HG03520 (cell line): ENCODE measurements around the gene SDSL.

Source experiments
- ATAC-seq: cut with Tn5 transposase; IDR thresholded peaks from one replicate; pipeline ENCODE4 v1.9.1; 2021; ENCODE audit warnings: mild to moderate bottlenecking, moderate library complexity; ENCODE audit not compliant: unreplicated experiment

SDSL gene

GRCh38 chr12:113396200-113396599 is 26.0 kb upstream of the SDSL start:
- ATAC-seq, result no peak

DNA sequence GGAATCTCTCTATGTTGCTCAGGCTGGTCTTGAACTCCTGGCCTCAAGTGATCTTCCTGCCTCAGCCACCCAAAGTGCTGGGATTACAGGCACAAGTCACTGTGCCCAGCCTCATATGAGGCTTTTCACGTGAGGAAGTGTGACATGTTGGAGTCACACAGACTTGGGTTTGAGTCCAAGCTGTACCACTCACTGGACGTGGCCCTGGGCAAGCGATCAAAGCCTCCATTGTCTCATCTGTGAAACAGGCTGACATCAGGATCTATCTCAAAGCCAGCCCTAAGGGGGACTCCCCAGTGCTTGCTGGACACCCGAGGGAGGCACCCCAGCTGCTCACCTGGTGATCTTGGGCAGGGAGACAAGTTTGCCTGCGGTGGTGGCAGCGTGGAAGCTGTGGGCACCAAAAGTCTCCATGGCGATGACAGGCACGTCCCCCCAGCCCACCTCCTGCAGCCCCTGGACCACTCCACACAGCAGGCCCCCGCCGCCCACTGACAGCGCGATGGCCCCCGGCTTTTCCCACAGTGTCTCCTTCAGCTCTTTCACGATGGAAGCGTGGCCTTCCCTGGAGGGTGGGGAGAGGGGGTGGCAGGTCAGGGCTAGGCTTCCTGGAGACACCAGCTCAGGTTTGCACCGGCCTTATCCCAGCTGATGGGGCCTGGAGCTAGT is 25.2 kb upstream of the SDSL start:
- no peak for ATAC-seq

GRCh38 chr12:113397497-113398197 is 24.5 kb upstream of the SDSL start:
- no peak for ATAC-seq

DNA sequence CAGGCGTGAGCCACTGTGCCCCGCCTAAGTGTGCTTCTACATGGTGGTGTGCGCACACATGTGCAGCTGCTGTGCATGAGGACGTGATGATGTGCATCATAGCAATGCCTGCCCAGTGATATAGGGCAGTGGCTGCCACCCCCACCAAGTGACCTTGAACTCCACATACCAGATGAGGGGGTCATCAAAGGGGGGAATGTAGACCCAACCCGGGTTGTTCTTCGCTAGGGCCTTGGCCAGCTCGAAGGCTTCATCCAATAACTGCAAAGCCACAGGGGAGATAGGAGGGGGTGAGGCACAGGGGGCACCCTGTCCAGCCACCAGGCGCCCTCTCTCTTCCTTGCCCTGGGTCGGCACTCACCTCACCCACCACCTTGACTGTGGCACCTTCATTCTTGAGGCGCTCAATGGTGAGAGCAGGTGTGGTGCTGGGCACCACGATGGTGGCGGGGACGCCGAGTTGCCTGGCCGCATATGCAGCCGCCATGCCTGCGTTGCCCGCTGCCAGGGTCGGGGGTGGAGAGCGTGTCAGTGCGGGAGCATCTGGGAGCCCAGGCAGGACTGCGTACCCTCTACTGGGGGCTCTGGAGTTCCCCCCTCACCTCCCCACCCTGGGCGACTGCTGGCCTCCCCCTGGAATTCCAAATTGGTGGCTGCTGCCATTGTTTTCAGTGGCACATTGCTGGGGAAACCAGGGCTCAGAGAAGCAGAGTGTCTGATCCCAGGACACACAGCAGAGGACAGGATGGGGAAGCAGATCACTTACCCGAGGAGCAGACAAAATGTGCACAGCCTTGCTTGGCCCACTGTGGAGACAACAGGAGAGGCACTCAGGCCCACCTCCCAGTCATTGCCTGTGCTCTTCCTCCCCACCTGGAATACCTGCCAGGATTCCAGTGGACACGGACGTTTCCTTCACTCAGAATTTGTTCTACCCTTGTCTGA is 23.6 kb upstream of the SDSL start:
- ATAC-seq, result no peak

DNA sequence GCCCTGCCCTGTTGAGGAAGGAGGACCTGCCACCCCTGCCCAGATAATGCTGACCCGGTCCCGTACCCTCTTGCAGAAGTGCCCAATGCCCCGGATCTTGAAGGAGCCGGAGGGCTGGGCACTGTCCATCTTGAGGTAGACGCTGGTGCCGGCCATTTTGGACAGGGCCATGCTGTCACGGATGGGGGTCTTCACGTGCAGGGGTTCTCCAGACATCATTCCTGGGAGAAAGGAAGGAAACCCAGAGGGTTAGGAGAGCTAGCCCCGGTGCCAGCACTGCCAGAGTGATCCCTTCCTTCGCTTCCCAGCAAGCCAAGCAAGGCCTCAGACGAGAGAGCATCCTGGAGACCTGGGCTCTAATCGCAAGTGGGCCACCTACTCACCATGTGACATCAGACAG is 22.7 kb upstream of the SDSL start:
- ATAC-seq, result no peak

DNA sequence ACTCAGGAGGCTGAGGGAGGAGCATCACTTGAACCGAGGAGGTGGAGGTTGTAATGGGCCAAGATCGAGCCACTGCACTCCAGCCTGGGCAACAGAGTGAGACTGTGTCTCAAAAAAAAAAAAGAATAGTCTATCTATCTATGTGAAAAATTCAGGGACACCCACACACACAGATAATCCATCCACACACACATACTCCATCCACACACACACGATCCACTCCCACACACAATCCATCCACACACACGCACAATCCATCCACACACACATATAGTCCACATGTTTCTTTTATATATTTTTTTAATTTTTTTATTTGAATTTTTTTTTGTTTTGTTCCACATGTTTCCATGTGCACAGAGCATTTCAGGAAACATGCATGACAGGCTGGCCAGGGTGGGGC is 21.8 kb upstream of the SDSL start:
- ATAC-seq, result no peak

- ATAC-seq, result no peak
Observed at GRCh38 chr12:113401066-113402000, 20.8 kb upstream of the SDSL start.

DNA sequence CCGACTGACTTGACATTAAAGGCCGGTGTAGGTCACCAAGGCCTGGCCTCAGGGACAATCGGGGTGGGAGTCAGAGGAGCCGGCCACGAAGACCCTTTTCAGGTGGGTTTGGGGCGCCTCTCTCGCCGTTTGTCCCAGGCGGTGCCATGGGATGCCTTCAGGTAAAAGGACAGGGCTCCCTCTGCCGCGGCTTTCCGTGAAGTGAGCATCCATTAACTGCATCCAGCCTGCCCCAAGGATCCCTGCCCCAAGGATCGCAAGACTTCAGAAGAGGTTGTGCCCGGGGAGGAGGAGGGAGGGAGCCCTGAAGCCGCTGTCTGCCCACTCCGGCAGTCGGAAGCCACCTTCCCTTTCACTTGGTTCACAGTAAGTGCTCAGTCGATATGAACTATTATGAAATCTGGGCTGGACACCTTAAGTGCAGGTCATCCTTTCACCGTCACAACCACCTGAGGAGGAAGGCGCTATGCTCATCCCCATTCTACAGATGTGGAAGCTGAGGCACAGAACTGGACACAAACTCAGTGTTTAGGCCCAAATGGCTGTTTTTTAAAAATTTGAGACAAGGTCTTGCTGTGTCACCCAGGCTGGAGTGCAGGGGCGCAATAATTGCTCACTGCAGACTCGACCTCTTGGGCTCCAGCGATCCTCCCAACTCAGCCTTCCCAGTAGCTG is 19.5 kb upstream of the SDSL start:
- no peak for ATAC-seq

DNA sequence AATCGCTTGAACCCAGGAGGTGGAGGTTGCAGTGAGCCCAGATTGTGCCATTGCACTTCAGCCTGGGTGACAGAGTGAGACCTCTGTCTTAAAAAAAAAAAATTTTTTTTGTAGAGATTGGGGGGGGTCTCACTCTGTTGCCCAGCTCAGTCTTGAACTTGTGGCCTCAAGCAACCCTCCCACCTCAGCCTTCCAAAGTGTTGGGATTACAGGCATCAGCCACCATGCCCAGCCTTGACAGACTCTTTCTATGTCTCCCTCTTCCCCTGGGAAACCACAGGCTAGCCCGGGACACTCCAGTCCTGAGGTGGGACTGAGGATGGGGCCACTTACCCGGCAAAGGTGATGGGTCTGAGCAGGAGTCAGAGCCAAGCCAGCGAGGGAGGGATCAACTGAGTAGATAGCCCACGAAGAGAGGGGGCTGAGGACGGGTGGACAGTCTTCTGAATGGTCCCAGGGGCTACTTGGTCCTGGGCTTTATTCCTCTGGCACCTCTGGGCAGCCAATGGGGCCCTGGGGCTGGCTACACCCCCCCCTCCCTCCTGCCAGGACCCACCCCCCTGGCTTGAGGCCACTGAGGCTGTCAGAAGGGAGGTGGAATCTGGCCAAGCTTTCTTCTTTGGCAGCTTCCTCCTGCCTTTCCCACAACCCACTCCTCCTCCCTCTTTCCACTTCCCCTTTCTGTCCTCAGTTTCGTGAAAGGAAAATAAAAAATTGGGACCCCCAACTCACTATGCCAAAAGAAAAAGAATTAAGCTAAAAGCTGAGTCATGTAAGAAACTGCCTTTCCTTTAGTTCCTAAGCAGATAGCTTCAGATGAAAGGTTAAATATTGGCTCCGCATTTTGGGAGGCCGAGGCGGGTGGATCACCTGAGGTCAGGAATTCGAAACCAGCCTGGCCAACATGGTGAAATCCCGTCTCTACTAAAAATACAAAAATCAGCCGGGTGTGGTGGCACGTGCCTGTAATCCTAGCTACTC is 18.5 kb upstream of the SDSL start, which contains the start of gene SDS:
Gene SDS (minus strand): TSS at position 453 of the 981 bp plus-strand sequence. CDS start 4,179 bp downstream, outside the sequence.
- ATAC-seq, result no peak

DNA sequence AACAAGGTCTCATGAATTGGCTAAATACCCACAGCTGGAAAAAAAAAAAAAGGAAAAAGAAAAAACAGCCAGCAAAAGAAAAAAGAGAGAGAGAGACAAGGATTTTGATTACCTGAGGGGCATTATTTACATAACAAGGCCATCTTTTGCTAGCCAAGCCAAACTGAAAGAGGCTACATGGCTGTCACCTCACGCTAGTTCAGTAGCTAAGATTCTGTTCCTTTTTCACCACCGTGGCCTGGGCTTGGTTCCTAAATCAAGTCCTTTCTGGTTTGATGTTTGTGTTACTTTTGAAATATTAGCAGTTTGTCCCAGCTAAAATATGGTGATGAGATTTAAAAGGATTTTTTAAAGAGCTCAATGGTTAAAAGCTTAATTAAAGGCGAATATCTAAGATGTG is 16.5 kb upstream of the SDSL start:
- no peak for ATAC-seq

DNA sequence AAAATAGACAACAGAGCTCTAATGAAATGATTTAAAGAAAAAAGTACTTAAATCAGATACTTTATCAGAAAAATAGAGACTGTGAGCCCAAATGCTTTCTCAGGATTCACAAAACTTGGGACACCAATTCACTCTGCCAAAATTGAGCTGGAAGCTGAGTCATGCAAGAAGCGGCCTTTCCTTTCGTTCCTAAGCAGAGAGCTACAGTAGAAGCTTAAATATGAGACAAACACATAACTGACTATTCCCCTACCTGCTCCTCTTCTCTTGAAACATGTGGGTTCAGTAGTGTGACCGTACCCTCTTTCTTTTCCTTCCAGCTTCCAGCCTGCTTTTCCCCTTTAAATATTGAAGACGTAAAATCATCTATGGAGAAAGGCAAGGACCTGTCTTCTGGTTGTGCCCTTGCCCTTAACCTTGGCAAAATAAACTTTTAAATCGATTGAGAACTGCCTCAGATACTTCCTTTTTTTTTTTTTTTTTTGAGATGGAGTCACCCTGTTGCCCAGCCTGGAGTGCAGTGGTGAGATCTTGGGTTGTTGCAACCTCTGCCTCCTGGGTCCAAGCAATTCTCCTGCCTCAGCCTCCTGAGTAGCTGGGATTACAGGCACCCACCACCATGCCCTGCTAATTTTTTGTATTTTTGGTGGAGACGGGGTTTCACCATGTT is 14.1 kb upstream of the SDSL start:
- no peak for ATAC-seq

DNA sequence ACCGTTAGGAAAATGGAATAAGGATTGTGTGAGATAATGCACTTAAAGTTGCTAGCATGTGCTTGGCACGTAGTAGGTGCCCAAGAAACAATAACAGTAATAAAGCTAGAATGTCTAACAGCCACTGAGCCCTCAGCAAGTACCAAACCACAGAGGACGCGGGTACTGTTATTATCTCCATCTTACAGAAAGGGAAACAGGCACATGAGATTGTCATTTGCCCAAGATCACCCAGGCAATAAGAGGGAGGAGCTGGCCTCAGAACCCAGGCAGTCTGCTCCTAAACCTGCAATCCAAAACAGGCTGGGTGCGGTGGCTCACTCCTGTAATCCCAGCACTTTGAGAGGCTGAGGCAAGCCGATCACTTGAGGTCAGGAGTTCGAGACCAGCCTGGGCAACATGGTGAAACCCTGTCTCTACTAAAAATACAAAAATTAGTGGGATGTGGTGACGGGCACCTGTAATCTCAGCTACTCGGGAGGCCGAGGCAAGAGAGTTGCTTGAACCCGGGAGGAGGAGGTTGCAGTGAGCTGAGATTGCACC is 13.4 kb upstream of the SDSL start:
- ATAC-seq, result no peak

DNA sequence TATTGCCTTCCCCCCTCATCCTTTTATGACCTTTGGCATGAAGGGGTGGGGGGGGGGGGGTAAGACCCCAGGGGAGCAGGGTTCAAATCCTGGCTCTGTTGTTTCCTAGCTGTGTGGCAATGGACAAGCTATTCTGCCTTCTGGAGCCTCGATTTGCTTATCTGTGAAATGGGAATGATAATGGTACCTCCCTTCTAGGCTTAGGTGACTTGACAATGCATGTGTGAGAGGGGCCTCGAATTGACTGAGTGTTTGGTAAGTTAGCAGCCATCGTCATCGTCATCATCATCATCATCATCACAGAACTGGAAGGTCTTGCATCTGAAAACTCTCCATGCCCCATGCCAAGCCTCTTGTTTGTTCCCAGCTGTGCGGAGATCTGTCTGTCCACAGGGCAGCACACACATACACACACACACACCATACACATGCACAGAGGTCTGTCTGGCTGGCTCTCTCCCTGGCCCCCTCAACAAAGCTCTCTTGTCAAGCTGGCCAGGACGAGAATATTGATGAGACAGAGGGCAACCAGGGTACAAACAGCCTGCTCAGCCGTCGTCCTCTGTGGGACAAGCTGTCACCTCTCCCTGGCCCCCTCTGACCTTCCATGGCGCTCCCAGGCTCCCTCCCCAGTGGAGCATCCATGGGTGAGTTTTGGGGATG is 12.6 kb upstream of the SDSL start:
- no peak for ATAC-seq

- ATAC-seq, result no peak
Observed at GRCh38 chr12:113413488-113413939, 8.7 kb upstream of the SDSL start.

- no peak for ATAC-seq
Observed at GRCh38 chr12:113414519-113415038, 7.6 kb upstream of the SDSL start.

GRCh38 chr12:113416091-113416754 is 6.0 kb upstream of the SDSL start:
- no peak for ATAC-seq
